ENCODE results near the gene PRKAG1. TPM values are rescaled to one million over a fixed set of nuclear protein-coding genes. Genes with fewer than 3 reads are reported as not detected.

The PRKAG1 gene
- polyA plus RNA-seq, 2 donors: 52.5 to 54.7 TPM

GRCh38 chr12:49041036-49041880 lies 22.7 kb upstream of the PRKAG1 start:
- H3K36me3 ChIP-seq (ENCODE audit: control insufficient read depth in 2 of 2, insufficient read depth in 2 of 2, low read length in 1 of 2): peaks cover 57 to 86% of the 10 kb centered on the region in 2 donors
- H3K27ac ChIP-seq (ENCODE audit: low read depth in 2 of 2, low read length in 1 of 2): no peak overlapping the region
- 92 to 94% methylated on average over 26 to 31 of the region's 31 CpGs for WGBS, 2 donors
- no peaks in the 10 kb centered on the region for H3K27me3 ChIP-seq (ENCODE audit: control insufficient read depth in 1 of 2, insufficient read depth in 2 of 2, low read length in 2 of 2)
- no peaks in the 10 kb centered on the region for H3K4me1 ChIP-seq (ENCODE audit: control insufficient read depth in 2 of 2, insufficient read depth in 2 of 2, low read length in 1 of 2)
- no peak overlapping the region for H3K4me3 ChIP-seq (ENCODE audit: low read depth in 1 of 2, low read length in 2 of 2)
- H3K9me3 ChIP-seq (ENCODE audit: control insufficient read depth in 2 of 2, insufficient read depth in 1 of 2, low read depth in 1 of 2, low read length in 1 of 2): no peaks in the 10 kb centered on the region

GRCh38 chr12:49040364-49040855 lies 21.8 kb upstream of the PRKAG1 start:
- WGBS, 2 donors: 96% methylated on average over 14 of the region's 14 CpGs
- no peaks in the 10 kb centered on the region for H3K9me3 ChIP-seq (ENCODE audit: control insufficient read depth in 2 of 2, insufficient read depth in 1 of 2, low read depth in 1 of 2, low read length in 1 of 2)
- H3K36me3 ChIP-seq (ENCODE audit: control insufficient read depth in 2 of 2, insufficient read depth in 2 of 2, low read length in 1 of 2): peaks cover 52 to 79% of the 10 kb centered on the region in 2 donors
- no peaks in the 10 kb centered on the region for H3K27me3 ChIP-seq (ENCODE audit: control insufficient read depth in 1 of 2, insufficient read depth in 2 of 2, low read length in 2 of 2)
- no peak overlapping the region for H3K4me3 ChIP-seq (ENCODE audit: low read depth in 1 of 2, low read length in 2 of 2)
- no peak overlapping the region for H3K27ac ChIP-seq (ENCODE audit: low read depth in 2 of 2, low read length in 1 of 2)
- no peaks in the 10 kb centered on the region for H3K4me1 ChIP-seq (ENCODE audit: control insufficient read depth in 2 of 2, insufficient read depth in 2 of 2, low read length in 1 of 2)

GRCh38 chr12:49039421-49040363 lies 21.1 kb upstream of the PRKAG1 start:
- Histone ChIP-seq H3K9me3 (ENCODE audit: control insufficient read depth in 2 of 2, insufficient read depth in 1 of 2, low read depth in 1 of 2, low read length in 1 of 2) (no peaks in the 10 kb centered on the region), H3K4me1 (ENCODE audit: control insufficient read depth in 2 of 2, insufficient read depth in 2 of 2, low read length in 1 of 2) (no peaks in the 10 kb centered on the region), H3K27ac (ENCODE audit: low read depth in 2 of 2, low read length in 1 of 2) (no peak overlapping the region), H3K27me3 (ENCODE audit: control insufficient read depth in 1 of 2, insufficient read depth in 2 of 2, low read length in 2 of 2) (no peaks in the 10 kb centered on the region), H3K4me3 (ENCODE audit: low read depth in 1 of 2, low read length in 2 of 2) (no peak overlapping the region), H3K36me3 (ENCODE audit: control insufficient read depth in 2 of 2, insufficient read depth in 2 of 2, low read length in 1 of 2) (peaks cover 48 to 77% of the 10 kb centered on the region in 2 donors)
- WGBS, 2 donors: 93 to 95% methylated on average over 30 of the region's 30 CpGs

GRCh38 chr12:49038291-49038955 lies 19.8 kb upstream of the PRKAG1 start:
- Histone ChIP-seq H3K4me1 (ENCODE audit: control insufficient read depth in 2 of 2, insufficient read depth in 2 of 2, low read length in 1 of 2) (no peaks in the 10 kb centered on the region), H3K4me3 (ENCODE audit: low read depth in 1 of 2, low read length in 2 of 2) (no peak overlapping the region), H3K9me3 (ENCODE audit: control insufficient read depth in 2 of 2, insufficient read depth in 1 of 2, low read depth in 1 of 2, low read length in 1 of 2) (no peaks in the 10 kb centered on the region), H3K36me3 (ENCODE audit: control insufficient read depth in 2 of 2, insufficient read depth in 2 of 2, low read length in 1 of 2) (peaks cover 47 to 76% of the 10 kb centered on the region in 2 donors), H3K27me3 (ENCODE audit: control insufficient read depth in 1 of 2, insufficient read depth in 2 of 2, low read length in 2 of 2) (no peaks in the 10 kb centered on the region), H3K27ac (ENCODE audit: low read depth in 2 of 2, low read length in 1 of 2) (no peak overlapping the region)
- 91% methylated on average over 20 of the region's 20 CpGs for WGBS, 2 donors

- Histone ChIP-seq H3K27me3 (ENCODE audit: control insufficient read depth in 1 of 2, insufficient read depth in 2 of 2, low read length in 2 of 2) (no peaks in the 10 kb centered on the region), H3K4me3 (ENCODE audit: low read depth in 1 of 2, low read length in 2 of 2) (no peak overlapping the region), H3K9me3 (ENCODE audit: control insufficient read depth in 2 of 2, insufficient read depth in 1 of 2, low read depth in 1 of 2, low read length in 1 of 2) (no peaks in the 10 kb centered on the region), H3K4me1 (ENCODE audit: control insufficient read depth in 2 of 2, insufficient read depth in 2 of 2, low read length in 1 of 2) (no peaks in the 10 kb centered on the region), H3K36me3 (ENCODE audit: control insufficient read depth in 2 of 2, insufficient read depth in 2 of 2, low read length in 1 of 2) (peaks cover 50 to 76% of the 10 kb centered on the region in 2 donors), H3K27ac (ENCODE audit: low read depth in 2 of 2, low read length in 1 of 2) (no peak overlapping the region)
- 82 to 89% methylated on average over 7 of the region's 7 CpGs for WGBS, 2 donors
These were observed 19.3 kb upstream of the PRKAG1 start for GRCh38 chr12:49037947-49038237.

- H3K9me3 ChIP-seq (ENCODE audit: control insufficient read depth in 2 of 2, insufficient read depth in 1 of 2, low read depth in 1 of 2, low read length in 1 of 2): no peaks in the 10 kb centered on the region
- 89 to 92% methylated on average over 9 of the region's 9 CpGs for WGBS, 2 donors
- peaks cover 45 to 76% of the 10 kb centered on the region in 2 donors for H3K36me3 ChIP-seq (ENCODE audit: control insufficient read depth in 2 of 2, insufficient read depth in 2 of 2, low read length in 1 of 2)
- H3K4me3 ChIP-seq (ENCODE audit: low read depth in 1 of 2, low read length in 2 of 2): no peak overlapping the region
- H3K27ac ChIP-seq (ENCODE audit: low read depth in 2 of 2, low read length in 1 of 2): no peak overlapping the region
- no peaks in the 10 kb centered on the region for H3K27me3 ChIP-seq (ENCODE audit: control insufficient read depth in 1 of 2, insufficient read depth in 2 of 2, low read length in 2 of 2)
- H3K4me1 ChIP-seq (ENCODE audit: control insufficient read depth in 2 of 2, insufficient read depth in 2 of 2, low read length in 1 of 2): no peaks in the 10 kb centered on the region
These were observed 18.8 kb upstream of the PRKAG1 start for GRCh38 chr12:49037111-49037946.

GRCh38 chr12:49036029-49036428 lies 17.5 kb upstream of the PRKAG1 start:
- no peaks in the 10 kb centered on the region for H3K9me3 ChIP-seq (ENCODE audit: control insufficient read depth in 2 of 2, insufficient read depth in 1 of 2, low read depth in 1 of 2, low read length in 1 of 2)
- no peak overlapping the region for H3K27ac ChIP-seq (ENCODE audit: low read depth in 2 of 2, low read length in 1 of 2)
- no peaks in the 10 kb centered on the region for H3K4me1 ChIP-seq (ENCODE audit: control insufficient read depth in 2 of 2, insufficient read depth in 2 of 2, low read length in 1 of 2)
- H3K36me3 ChIP-seq (ENCODE audit: control insufficient read depth in 2 of 2, insufficient read depth in 2 of 2, low read length in 1 of 2): peaks cover 33 to 72% of the 10 kb centered on the region in 2 donors
- 81 to 83% methylated on average over 4 of the region's 4 CpGs for WGBS, 2 donors
- no peak overlapping the region for H3K4me3 ChIP-seq (ENCODE audit: low read depth in 1 of 2, low read length in 2 of 2)
- H3K27me3 ChIP-seq (ENCODE audit: control insufficient read depth in 1 of 2, insufficient read depth in 2 of 2, low read length in 2 of 2): no peaks in the 10 kb centered on the region

GRCh38 chr12:49034286-49034622 lies 15.7 kb upstream of the PRKAG1 start:
- H3K9me3 ChIP-seq (ENCODE audit: control insufficient read depth in 2 of 2, insufficient read depth in 1 of 2, low read depth in 1 of 2, low read length in 1 of 2): no peaks in the 10 kb centered on the region
- no peaks in the 10 kb centered on the region for H3K27me3 ChIP-seq (ENCODE audit: control insufficient read depth in 1 of 2, insufficient read depth in 2 of 2, low read length in 2 of 2)
- H3K27ac ChIP-seq (ENCODE audit: low read depth in 2 of 2, low read length in 1 of 2): no peak overlapping the region
- H3K4me1 ChIP-seq (ENCODE audit: control insufficient read depth in 2 of 2, insufficient read depth in 2 of 2, low read length in 1 of 2): no peaks in the 10 kb centered on the region
- 87 to 88% methylated on average over 4 of the region's 4 CpGs for WGBS, 2 donors
- H3K36me3 ChIP-seq (ENCODE audit: control insufficient read depth in 2 of 2, insufficient read depth in 2 of 2, low read length in 1 of 2): peaks cover 15 to 63% of the 10 kb centered on the region in 2 donors
- no peak overlapping the region for H3K4me3 ChIP-seq (ENCODE audit: low read depth in 1 of 2, low read length in 2 of 2)
